ENCODE measurements around the gene PPP1R3D.

PPP1R3D gene

DNA sequence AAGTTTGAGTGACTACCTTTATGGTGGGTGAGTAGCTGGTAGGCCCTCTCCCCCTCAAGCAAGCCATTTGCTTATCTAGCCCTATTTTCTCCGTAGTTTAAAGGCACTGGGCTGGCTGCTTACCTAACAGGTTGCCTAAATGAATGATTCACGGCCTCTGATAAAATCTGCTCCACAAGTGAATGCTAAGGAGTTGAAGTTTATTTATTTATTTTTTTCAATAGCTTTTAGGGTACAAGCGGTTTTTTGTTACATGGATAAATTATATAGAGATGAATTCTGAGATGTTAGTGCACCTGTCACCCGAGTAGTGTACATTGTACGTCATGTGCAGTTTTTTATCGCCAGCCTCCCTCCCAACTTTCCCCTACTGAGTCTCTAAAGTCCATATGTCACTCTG, 9.8 kb upstream of the PPP1R3D start:
- Histone ChIP-seq H3K9ac (no peak overlapping the region), H3K4me3 (no peak overlapping the region), H3K27ac (no peak overlapping the region), H3K27me3 (no peaks in the 10 kb centered on the region), H3K36me3 (peaks cover 9% of the 10 kb centered on the region), H3K4me2 (no peak overlapping the region), H3K9me3 (no peaks in the 10 kb centered on the region), H4K20me1 (no peaks in the 10 kb centered on the region), H3K4me1 (peaks cover 7% of the 10 kb centered on the region)
- no peak for TF ChIP-seq Cebpa-rat (IDR thresholded peaks at IDR 0.05)

DNA sequence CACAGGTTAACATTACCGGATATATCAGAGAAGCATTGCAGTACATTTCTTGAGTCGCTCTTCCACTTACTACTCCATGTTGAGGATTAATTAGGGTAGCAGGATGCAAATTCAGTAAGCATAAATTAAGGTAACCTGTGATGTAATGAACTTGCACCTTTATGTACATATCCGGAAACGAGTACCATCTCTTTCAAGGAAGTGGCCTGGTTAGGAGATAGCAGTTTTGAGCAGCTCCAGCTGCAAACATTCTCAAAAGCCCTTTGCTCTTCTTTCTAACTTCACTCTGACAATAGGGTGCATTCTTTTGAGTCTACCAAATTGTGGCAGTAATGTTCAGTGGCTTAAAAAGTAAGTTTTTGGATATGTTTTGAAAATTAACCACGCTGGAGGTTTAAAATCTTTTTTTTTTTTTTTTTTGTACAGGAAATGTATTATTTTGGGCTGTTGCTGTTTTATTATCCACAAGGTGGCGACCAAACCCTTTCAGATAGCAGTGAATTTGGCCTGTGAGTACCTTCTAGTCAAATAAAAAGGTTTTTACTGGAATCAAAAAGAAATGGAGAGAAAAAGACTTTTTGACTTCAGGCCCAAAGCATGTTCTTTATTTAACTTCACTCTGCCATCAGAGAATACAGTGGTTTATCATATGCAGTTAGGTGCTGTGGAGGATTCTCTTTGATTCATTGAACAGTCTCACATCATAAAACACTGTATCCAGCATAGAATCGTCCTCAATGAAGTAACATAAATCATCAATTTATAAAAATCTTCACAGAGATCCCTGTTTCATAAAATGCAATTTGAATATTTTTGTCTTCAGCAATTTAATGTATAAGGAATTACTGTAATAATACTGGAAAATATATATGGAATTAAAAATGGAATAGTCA, 9.0 kb upstream of the PPP1R3D start:
- no peak for TF ChIP-seq Cebpa-rat (IDR thresholded peaks at IDR 0.05)
- H3K27me3 ChIP-seq, result no peaks in the 10 kb centered on the region
- peaks cover 18% of the 10 kb centered on the region for H3K36me3 ChIP-seq
- H3K27ac ChIP-seq, result no peak overlapping the region
- H3K4me1 ChIP-seq, result peaks cover 7% of the 10 kb centered on the region
- peak overlapping the region; percentile 41 for H3K4me2 ChIP-seq
- H3K9me3 ChIP-seq, result no peaks in the 10 kb centered on the region
- no peak overlapping the region for H3K9ac ChIP-seq
- no peak overlapping the region for H3K4me3 ChIP-seq
- H4K20me1 ChIP-seq, result no peaks in the 10 kb centered on the region

DNA sequence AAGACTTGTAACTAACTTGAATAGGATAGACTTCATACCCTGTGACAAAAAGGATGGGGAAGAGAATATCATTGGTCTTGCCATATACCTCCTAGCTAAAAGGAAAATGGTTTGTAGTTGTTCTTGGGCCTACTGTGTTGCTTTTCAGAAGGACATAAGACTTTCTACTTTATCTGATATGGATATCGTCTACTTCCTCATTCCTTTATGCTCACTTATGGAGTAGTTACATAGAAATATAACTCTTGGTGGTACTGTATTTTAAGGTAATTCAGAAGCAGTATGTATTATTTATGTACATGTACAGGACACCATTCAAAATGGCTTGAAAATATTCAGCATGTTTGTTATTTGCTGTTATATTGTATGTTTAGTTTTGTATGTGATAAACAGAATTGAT, 8.1 kb upstream of the PPP1R3D start:
- no peaks in the 10 kb centered on the region for H4K20me1 ChIP-seq
- no peak overlapping the region for H3K9ac ChIP-seq
- H3K9me3 ChIP-seq, result no peaks in the 10 kb centered on the region
- no peak overlapping the region for H3K4me2 ChIP-seq
- H3K4me1 ChIP-seq, result peaks cover 7% of the 10 kb centered on the region
- H3K36me3 ChIP-seq, result peaks cover 22% of the 10 kb centered on the region
- H3K27me3 ChIP-seq, result no peaks in the 10 kb centered on the region
- H3K27ac ChIP-seq, result no peak overlapping the region
- TF ChIP-seq Cebpa-rat (IDR thresholded peaks at IDR 0.05), result no peak
- no peak overlapping the region for H3K4me3 ChIP-seq

DNA sequence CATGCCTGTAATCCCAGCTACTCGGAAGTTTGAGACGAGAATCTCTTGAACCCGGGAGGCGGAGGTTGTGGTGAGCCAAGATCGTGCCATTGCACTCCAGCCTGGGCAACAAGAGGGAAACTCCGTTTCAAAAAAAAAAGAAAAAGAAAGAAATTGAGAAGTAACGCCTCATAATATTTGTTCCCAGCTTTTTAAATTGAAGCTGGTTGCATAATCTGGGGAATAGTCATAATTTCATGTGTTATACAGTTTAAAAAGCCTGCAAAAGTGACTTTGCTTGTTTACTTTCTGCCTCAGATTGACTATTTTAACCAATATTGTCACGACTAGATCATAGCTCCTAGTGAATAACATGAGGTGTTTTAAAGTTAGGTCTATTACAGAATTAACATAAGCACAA, 7.3 kb upstream of the PPP1R3D start:
- H4K20me1 ChIP-seq, result no peaks in the 10 kb centered on the region
- H3K4me3 ChIP-seq, result no peak overlapping the region
- H3K9me3 ChIP-seq, result no peaks in the 10 kb centered on the region
- no peak overlapping the region for H3K4me2 ChIP-seq
- no peak overlapping the region for H3K9ac ChIP-seq
- H3K27me3 ChIP-seq, result no peaks in the 10 kb centered on the region
- peaks cover 7% of the 10 kb centered on the region for H3K4me1 ChIP-seq
- H3K27ac ChIP-seq, result no peak overlapping the region
- H3K36me3 ChIP-seq, result peaks cover 29% of the 10 kb centered on the region
- no peak for TF ChIP-seq Cebpa-rat (IDR thresholded peaks at IDR 0.05)

DNA sequence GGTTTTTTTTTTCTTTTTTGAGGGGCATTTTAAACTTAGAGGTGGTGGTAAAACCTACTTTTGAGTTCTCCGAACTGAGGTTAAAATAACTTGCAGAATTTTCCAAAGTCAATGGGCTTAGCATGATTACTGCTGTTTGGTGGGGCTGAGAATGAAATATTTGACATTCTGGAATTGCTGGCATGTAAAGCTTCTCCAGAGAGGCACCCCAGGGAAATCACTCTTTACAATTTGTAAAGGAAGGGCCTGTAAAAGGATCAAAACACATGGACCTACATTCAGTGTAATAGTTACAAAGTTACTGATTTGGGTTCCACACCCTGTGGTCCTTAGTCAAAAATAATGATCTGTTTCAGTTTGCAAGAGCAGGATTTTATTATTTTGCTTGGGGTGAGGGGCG, 5.6 kb upstream of the PPP1R3D start:
- H3K36me3 ChIP-seq, result peaks cover 29% of the 10 kb centered on the region
- H3K4me3 ChIP-seq, result no peak overlapping the region
- H3K27ac ChIP-seq, result no peak overlapping the region
- H4K20me1 ChIP-seq, result no peaks in the 10 kb centered on the region
- H3K4me1 ChIP-seq, result peaks cover 19% of the 10 kb centered on the region
- no peaks in the 10 kb centered on the region for H3K9me3 ChIP-seq
- no peak overlapping the region for H3K4me2 ChIP-seq
- H3K27me3 ChIP-seq, result no peaks in the 10 kb centered on the region
- TF ChIP-seq Cebpa-rat (IDR thresholded peaks at IDR 0.05), result no peak
- H3K9ac ChIP-seq, result no peak overlapping the region

DNA sequence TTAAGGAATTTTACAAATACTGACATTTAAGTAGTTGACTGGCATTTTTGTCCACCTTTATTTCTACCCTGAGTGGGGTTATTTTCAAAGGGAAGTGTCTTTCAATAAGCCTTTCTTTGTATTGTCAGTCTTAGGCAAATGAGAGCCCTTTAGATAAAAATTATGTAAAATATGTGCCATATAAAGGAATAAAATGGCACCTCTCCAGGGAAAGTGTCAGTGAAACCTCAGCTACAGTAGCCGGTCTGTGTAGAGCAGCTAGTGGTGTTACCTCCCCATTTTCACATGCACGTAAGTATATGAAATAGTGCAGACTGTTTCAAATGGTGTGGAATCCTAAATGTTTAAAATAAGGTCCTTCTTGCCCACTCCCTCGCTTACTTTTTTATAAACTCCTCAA, 5.1 kb upstream of the PPP1R3D start:
- no peaks in the 10 kb centered on the region for H3K9me3 ChIP-seq
- H3K9ac ChIP-seq, result no peak overlapping the region
- TF ChIP-seq Cebpa-rat (IDR thresholded peaks at IDR 0.05), result no peak
- H3K27ac ChIP-seq, result no peak overlapping the region
- no peak overlapping the region for H3K4me3 ChIP-seq
- peaks cover 19% of the 10 kb centered on the region for H3K4me1 ChIP-seq
- H4K20me1 ChIP-seq, result no peaks in the 10 kb centered on the region
- no peak overlapping the region for H3K4me2 ChIP-seq
- peaks cover 29% of the 10 kb centered on the region for H3K36me3 ChIP-seq
- H3K27me3 ChIP-seq, result no peaks in the 10 kb centered on the region

DNA sequence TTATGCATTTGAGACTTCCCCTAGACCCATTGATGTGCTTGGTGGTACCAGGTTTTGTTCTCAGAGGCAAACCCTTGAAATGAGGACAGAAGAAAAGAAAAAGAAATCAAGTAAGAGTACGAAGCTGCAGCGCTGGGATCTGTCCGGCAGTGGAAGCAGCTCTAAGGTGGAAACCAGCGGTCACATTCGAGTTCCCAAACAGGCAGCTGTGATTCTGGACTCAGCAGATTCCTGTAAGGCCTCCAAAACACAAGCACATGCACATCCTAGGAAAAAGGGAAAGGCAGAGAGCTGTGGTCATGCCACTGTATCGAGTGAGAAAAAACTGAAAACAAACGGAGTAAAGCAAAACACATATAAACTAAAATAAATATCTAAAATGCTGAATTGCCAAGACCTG, 4.6 kb upstream of the PPP1R3D start:
- no peak overlapping the region for H3K4me2 ChIP-seq
- no peaks in the 10 kb centered on the region for H3K27me3 ChIP-seq
- H3K9ac ChIP-seq, result no peak overlapping the region
- no peaks in the 10 kb centered on the region for H4K20me1 ChIP-seq
- H3K27ac ChIP-seq, result no peak overlapping the region
- H3K36me3 ChIP-seq, result peaks cover 29% of the 10 kb centered on the region
- H3K9me3 ChIP-seq, result no peaks in the 10 kb centered on the region
- H3K4me1 ChIP-seq, result peaks cover 19% of the 10 kb centered on the region
- H3K4me3 ChIP-seq, result no peak overlapping the region
- no peak for TF ChIP-seq Cebpa-rat (IDR thresholded peaks at IDR 0.05)

DNA sequence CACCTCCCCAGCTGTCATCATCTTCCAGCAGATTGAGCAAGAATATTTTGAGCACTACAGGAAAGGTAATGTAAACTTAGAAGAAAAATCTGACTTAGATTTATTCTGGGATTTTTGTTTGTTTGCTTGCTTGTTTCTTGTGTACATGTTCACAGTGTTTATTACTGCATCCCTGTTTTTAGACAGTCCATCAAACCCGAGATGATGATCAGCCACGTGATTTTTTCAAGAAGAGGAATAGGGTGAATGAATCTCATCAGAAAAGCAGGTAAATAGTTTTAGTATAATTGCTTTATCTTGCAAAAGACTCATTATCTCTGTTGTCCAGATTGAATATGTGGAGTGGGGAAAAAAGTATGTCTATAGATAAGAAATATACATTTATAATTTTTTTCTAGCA, 2.1 kb upstream of the PPP1R3D start:
- no peak for TF ChIP-seq Cebpa-rat (IDR thresholded peaks at IDR 0.05)

DNA sequence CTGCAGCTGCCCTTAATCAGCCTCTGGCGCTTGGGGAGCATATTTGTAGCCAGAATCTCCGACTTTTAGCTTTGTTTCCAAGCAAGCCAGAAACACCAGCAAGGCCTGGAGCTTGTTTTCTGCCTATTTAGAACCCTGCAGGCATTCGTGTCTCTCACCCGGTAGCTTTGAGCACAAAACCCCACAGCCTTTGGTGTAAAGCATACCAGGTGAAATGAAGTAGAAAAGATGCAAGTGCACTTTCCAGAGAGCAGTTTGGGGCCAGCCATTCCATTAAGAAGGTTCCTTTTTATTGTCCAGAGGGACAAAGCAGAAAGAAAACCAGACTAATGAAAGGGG, 820 bp upstream of the PPP1R3D start:
- Histone ChIP-seq H4K20me1 (peaks cover 37% of the 10 kb centered on the region; the same call in 1 of the 2 replicates), H3K36me3 (peaks cover 30% of the 10 kb centered on the region), H3K9ac (peak overlapping the region; percentile 84), H3K4me1 (peaks cover 48% of the 10 kb centered on the region), H3K4me3 (peak overlapping the region; percentile 85), H3K27ac (peak overlapping the region; percentile 80), H3K9me3 (no peaks in the 10 kb centered on the region), H3K27me3 (no peaks in the 10 kb centered on the region), H3K4me2 (peak overlapping the region; percentile 81)
- no peak for TF ChIP-seq Cebpa-rat (IDR thresholded peaks at IDR 0.05)

More for the DNA sequence above, 2.1 kb upstream of the PPP1R3D start:
- Histone ChIP-seq H3K4me1 (peaks cover 36% of the 10 kb centered on the region), H4K20me1 (peaks cover 24% of the 10 kb centered on the region; the same call in 1 of the 2 replicates), H3K9ac (no peak overlapping the region), H3K9me3 (no peaks in the 10 kb centered on the region), H3K36me3 (peaks cover 29% of the 10 kb centered on the region), H3K4me3 (no peak overlapping the region), H3K27me3 (no peaks in the 10 kb centered on the region), H3K4me2 (peak overlapping the region; percentile 81), H3K27ac (no peak overlapping the region)

DNA sequence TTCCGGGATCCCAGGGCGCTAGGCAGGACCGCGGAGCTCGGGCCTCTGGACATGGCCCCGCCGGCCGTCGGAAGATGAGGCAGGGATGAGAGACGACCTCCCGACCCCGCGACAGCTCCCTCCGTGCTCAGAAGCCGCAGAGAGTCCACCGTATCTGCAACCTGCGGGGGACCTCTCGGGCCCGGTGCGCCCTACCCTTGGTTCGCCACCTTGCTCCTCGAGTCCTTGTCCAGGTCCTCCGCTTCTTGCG, 301 bp downstream of the PPP1R3D start:
- H3K4me1 ChIP-seq, result peaks cover 48% of the 10 kb centered on the region
- peak overlapping the region; percentile 84 for H3K9ac ChIP-seq
- H3K27ac ChIP-seq, result peak overlapping the region; percentile 80
- H4K20me1 ChIP-seq, result peaks cover 46% of the 10 kb centered on the region
- H3K9me3 ChIP-seq, result no peaks in the 10 kb centered on the region
- no peak for TF ChIP-seq Cebpa-rat (IDR thresholded peaks at IDR 0.05)
- H3K36me3 ChIP-seq, result peaks cover 26% of the 10 kb centered on the region
- no peaks in the 10 kb centered on the region for H3K27me3 ChIP-seq
- peak overlapping the region; percentile 85 for H3K4me3 ChIP-seq
- H3K4me2 ChIP-seq, result peak overlapping the region; percentile 81
